H9 (cell line): ENCODE data around the gene ATP1A2. TPM values are rescaled to one million over a fixed set of nuclear protein-coding genes. Genes with fewer than 3 reads are reported as not detected.
A peak's percentile ranks its signal among the peaks of the same experiment; 100 is the strongest.

ENCODE experiments used
- DNase-seq: peaks from one replicate; pipeline ENCODE4 v3.0.0-alpha.2; 2017
- H2AFZ ChIP-seq: one replicate; pipeline ENCODE4 v1.6.1; 2013; ENCODE audit warnings: mild to moderate bottlenecking, low read length, control low read depth, moderate library complexity
- H2AK5ac ChIP-seq: 2 replicates; pipeline ENCODE4 v1.6.1; 2013; ENCODE audit warnings: low read length, control low read depth, mixed read lengths; ENCODE audit not compliant: insufficient read length
- H2BK120ac ChIP-seq: one replicate; pipeline ENCODE4 v1.6.1; 2013; ENCODE audit warnings: low read depth, mild to moderate bottlenecking, low read length, control low read depth, inconsistent platforms; ENCODE audit not compliant: poor library complexity, severe bottlenecking
- H2BK12ac ChIP-seq: 2 replicates; pipeline ENCODE4 v1.6.1; 2013; ENCODE audit warnings: low read length, control low read depth, mixed read lengths, low read depth; ENCODE audit not compliant: insufficient read length
- H2BK15ac ChIP-seq: 2 replicates; pipeline ENCODE4 v1.6.1; 2013; ENCODE audit warnings: low read depth, low read length, control low read depth
- H2BK20ac ChIP-seq: one replicate; pipeline ENCODE4 v1.6.1; 2013; ENCODE audit warnings: low read depth, mild to moderate bottlenecking, low read length, control low read depth, inconsistent platforms; ENCODE audit not compliant: poor library complexity, severe bottlenecking
- H2BK5ac ChIP-seq: 2 replicates; pipeline ENCODE4 v1.6.1; 2013; ENCODE audit warnings: low read length, control low read depth, mixed read lengths; ENCODE audit not compliant: insufficient read length
- H3K14ac ChIP-seq: 2 replicates; pipeline ENCODE4 v1.6.1; 2013; ENCODE audit warnings: low read length, control low read depth; ENCODE audit not compliant: insufficient read depth
- H3K18ac ChIP-seq: 2 replicates; pipeline ENCODE4 v1.6.1; 2013; ENCODE audit warnings: low read depth, mild to moderate bottlenecking, mixed read lengths, low read length, control low read depth; ENCODE audit not compliant: insufficient read length
- H3K23ac ChIP-seq: 2 replicates; pipeline ENCODE4 v1.6.1; 2013; ENCODE audit warnings: low read length, control low read depth, mixed read lengths, low read depth; ENCODE audit not compliant: insufficient read length
- H3K23me2 ChIP-seq: 2 replicates; pipeline ENCODE4 v1.6.1; 2013; ENCODE audit warnings: low read depth, mild to moderate bottlenecking, mixed read lengths, low read length, control low read depth; ENCODE audit not compliant: insufficient read length, poor library complexity, severe bottlenecking
- H3K27ac ChIP-seq: 2 replicates; pipeline ENCODE4 v1.5.1; 2013; ENCODE audit warnings: low read length, control low read depth, mixed read lengths, low read depth; ENCODE audit not compliant: insufficient read length
- H3K27me3 ChIP-seq: 2 replicates; pipeline ENCODE4 v1.6.1; 2013; ENCODE audit warnings: low read length, control low read depth, inconsistent platforms; ENCODE audit not compliant: insufficient read depth
- H3K4ac ChIP-seq: 2 replicates; pipeline ENCODE4 v1.6.1; 2013; ENCODE audit warnings: low read depth, mild to moderate bottlenecking, control low read depth, inconsistent platforms, low read length, moderate library complexity
- H3K4me1 ChIP-seq: 2 replicates; pipeline ENCODE4 v1.6.1; 2013; ENCODE audit warnings: low read length, control low read depth, inconsistent platforms; ENCODE audit not compliant: insufficient read depth
- H3K4me2 ChIP-seq: 2 replicates; pipeline ENCODE4 v1.6.1; 2013; ENCODE audit warnings: low read length, control low read depth, mixed read lengths; ENCODE audit not compliant: insufficient read length, insufficient read depth
- H3K56ac ChIP-seq: 2 replicates; pipeline ENCODE4 v1.6.1; 2013; ENCODE audit warnings: low read depth, mild to moderate bottlenecking, mixed read lengths, low read length, control low read depth; ENCODE audit not compliant: insufficient read length
- H3K79me1 ChIP-seq: 2 replicates; pipeline ENCODE4 v1.6.1; 2013; ENCODE audit warnings: low read depth, mild to moderate bottlenecking, moderate library complexity, low read length, control low read depth, inconsistent platforms; ENCODE audit not compliant: insufficient read depth, poor library complexity, severe bottlenecking
- H3K79me2 ChIP-seq: 2 replicates; pipeline ENCODE4 v1.6.1; 2013; ENCODE audit warnings: low read length, control low read depth, inconsistent platforms; ENCODE audit not compliant: insufficient read depth
- H3K9ac ChIP-seq: 2 replicates; pipeline ENCODE4 v1.6.1; 2013; ENCODE audit warnings: low read length, control low read depth, mixed read lengths; ENCODE audit not compliant: insufficient read length; ENCODE audit errors: extremely low read depth
- H3K9me3 ChIP-seq: one replicate; pipeline ENCODE4 v1.6.1; 2013; ENCODE audit warnings: low read depth, low read length, inconsistent platforms; ENCODE audit not compliant: control insufficient read depth
- H3T11ph ChIP-seq: one replicate; pipeline ENCODE4 v1.6.1; 2013; ENCODE audit warnings: mild to moderate bottlenecking, low read length, control low read depth, inconsistent platforms
- H4K20me1 ChIP-seq: one replicate; pipeline ENCODE4 v1.6.1; 2013; ENCODE audit not compliant: control insufficient read depth, insufficient read length, insufficient read depth
- H4K5ac ChIP-seq: 2 replicates; pipeline ENCODE4 v1.6.1; 2013; ENCODE audit warnings: low read depth, mild to moderate bottlenecking, mixed read lengths, low read length, control low read depth; ENCODE audit not compliant: insufficient read length
- H4K8ac ChIP-seq: replicated peaks from 2 replicates; pipeline ENCODE4 v1.6.1; 2013; ENCODE audit warnings: low read length, control low read depth, mixed read lengths, low read depth; ENCODE audit not compliant: insufficient read length
- H4K91ac ChIP-seq: 2 replicates; pipeline ENCODE4 v1.6.1; 2013; ENCODE audit warnings: low read depth, mild to moderate bottlenecking, moderate library complexity, mixed read lengths, low read length, control low read depth; ENCODE audit not compliant: insufficient read length
- H3K27ac Mint-ChIP-seq, 3 experiments: 2 replicates in 2 of 3; 3 replicates in 1 of 3; pipeline ENCODE4 v1.8.0; 2020 to 2021; ENCODE audit warnings: mixed read lengths in 3 of 3, mild to moderate bottlenecking in 1 of 3, moderate library complexity in 1 of 3
- H3K27me3 Mint-ChIP-seq: 2 replicates; pipeline ENCODE4 v1.8.0; 2021; ENCODE audit warnings: low read depth, mild to moderate bottlenecking, moderate library complexity, mixed read lengths
- H3K36me3 Mint-ChIP-seq, 3 experiments: 2 replicates in 2 of 3; 3 replicates in 1 of 3; pipeline ENCODE4 v1.8.0; 2020 to 2021; ENCODE audit warnings: low read depth in 3 of 3, mixed read lengths in 3 of 3; ENCODE audit not compliant: insufficient read depth in 1 of 3
- H3K4me1 Mint-ChIP-seq, 2 experiments: 2 replicates each; pipeline ENCODE4 v1.8.0; 2020; ENCODE audit warnings: mixed read lengths in 2 of 2
- H3K4me3 Mint-ChIP-seq, 2 experiments: 2 replicates in 1 of 2; 3 replicates in 1 of 2; pipeline ENCODE4 v1.8.0; 2020 to 2021; ENCODE audit warnings: mild to moderate bottlenecking in 2 of 2, mixed read lengths in 2 of 2, moderate library complexity in 1 of 2
- H3K9me3 Mint-ChIP-seq, 2 experiments: 2 replicates in 1 of 2; 3 replicates in 1 of 2; pipeline ENCODE4 v1.8.0; 2020; ENCODE audit warnings: mild to moderate bottlenecking in 2 of 2, mixed read lengths in 2 of 2, moderate library complexity in 1 of 2
- WGBS: extraction: QIAGEN DNeasy Blood & Tissue Kit; methylation state at CpG from one replicate; pipeline ENCODE4 v1.1.7; 2013; ENCODE audit warnings: missing lambda C conversion rate, low lambda C conversion rate, mixed read lengths; ENCODE audit not compliant: insufficient read length; ENCODE audit errors: extremely low coverage; 5-methylcytosine and 5-hydroxymethylcytosine counted together
- total RNA-seq: library from RNA; stranded (reverse); gene quantifications from 2 replicates; pipeline ENCODE4 v1.2.1, GENCODE V29; 2021
- TF ChIP-seq, protein P1 (sequence below): fragments of 200-600 bp; sonication (generic); conservative IDR thresholded peaks from 3 replicates; pipeline ENCODE4 v1.8.0; 2021; ENCODE audit warnings: antibody characterized with exemption, mild to moderate bottlenecking

Gene ATP1A2
- total RNA-seq, 1 experiment from 2014 or later, result 3.0 TPM

DNA sequence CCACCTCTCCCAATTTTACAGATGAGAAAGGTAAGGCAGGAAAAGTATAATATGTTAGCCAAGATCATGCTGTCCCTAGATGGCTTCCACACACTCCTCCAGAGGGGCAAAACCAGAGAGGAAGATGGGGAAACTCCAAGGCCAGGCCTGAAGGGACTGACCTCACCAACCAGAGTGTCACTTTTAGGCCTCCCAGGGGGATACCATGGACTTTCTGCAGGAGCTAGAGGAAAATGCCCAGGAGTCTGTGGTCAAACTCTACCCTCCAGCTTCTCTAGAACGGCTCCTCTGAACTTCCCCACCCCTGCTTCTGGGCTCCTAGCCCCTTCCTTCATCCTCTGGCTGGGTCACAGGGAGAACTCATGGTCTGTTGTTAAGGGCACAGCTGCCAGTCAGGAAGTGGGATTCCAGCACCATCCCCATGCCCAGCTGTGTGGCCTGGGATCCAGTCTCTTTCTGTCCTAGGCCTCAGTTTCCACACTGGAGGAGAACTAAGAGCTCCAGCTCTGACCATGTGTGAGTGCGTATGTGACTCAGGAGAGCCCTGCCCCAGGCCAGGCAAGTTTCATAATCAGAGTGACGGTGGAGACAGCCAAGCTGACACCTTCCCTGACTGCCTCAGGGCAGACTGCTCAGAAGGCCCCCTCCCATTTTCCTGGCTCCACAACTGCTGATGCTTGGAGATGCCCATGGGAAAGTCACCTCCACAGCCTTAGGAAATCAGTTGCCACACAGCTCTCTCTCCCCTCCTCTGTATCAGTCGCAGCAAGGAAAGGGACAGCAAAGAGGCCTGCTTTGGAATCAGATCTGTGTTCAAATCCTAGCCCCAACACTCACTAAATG lies 19.1 kb upstream of the ATP1A2 start:
- Histone ChIP-seq H3K27me3 (no peaks in the 10 kb centered on the region), H3K4me1 (peaks cover 19% of the 10 kb centered on the region), H3K79me1 (no peaks in the 10 kb centered on the region), H2BK12ac (no peak overlapping the region), H3K4me2 (peak overlapping the region; percentile 72), H2BK15ac (no peak overlapping the region), H3K9me3 (no peaks in the 10 kb centered on the region), H3K23ac (no peak overlapping the region), H4K91ac (no peak overlapping the region), H3K18ac (peak overlapping the region; percentile 11), H2BK5ac (no peak overlapping the region), H3K79me2 (peaks cover 3% of the 10 kb centered on the region; the same call in 1 of the 2 replicates), H3T11ph (no peak overlapping the region), H2BK20ac (no peak overlapping the region), H3K23me2 (peaks cover 12% of the 10 kb centered on the region), H3K14ac (peak overlapping the region; percentile 49; the same call in 1 of the 2 replicates), H3K27ac (peak overlapping the region; percentile 49), H3K4ac (no peak overlapping the region), H2BK120ac (no peak overlapping the region), H3K56ac (no peak overlapping the region), H4K5ac (no peak overlapping the region), H3K9ac (no peak overlapping the region), H4K8ac (no peak overlapping the region), H4K20me1 (no peaks in the 10 kb centered on the region), H2AK5ac (no peak overlapping the region), H2AFZ (no peak overlapping the region)
- peak overlapping the region; percentile 80 to 93 (median 89) for H3K27ac Mint-ChIP-seq
- TF ChIP-seq, protein P1, sequence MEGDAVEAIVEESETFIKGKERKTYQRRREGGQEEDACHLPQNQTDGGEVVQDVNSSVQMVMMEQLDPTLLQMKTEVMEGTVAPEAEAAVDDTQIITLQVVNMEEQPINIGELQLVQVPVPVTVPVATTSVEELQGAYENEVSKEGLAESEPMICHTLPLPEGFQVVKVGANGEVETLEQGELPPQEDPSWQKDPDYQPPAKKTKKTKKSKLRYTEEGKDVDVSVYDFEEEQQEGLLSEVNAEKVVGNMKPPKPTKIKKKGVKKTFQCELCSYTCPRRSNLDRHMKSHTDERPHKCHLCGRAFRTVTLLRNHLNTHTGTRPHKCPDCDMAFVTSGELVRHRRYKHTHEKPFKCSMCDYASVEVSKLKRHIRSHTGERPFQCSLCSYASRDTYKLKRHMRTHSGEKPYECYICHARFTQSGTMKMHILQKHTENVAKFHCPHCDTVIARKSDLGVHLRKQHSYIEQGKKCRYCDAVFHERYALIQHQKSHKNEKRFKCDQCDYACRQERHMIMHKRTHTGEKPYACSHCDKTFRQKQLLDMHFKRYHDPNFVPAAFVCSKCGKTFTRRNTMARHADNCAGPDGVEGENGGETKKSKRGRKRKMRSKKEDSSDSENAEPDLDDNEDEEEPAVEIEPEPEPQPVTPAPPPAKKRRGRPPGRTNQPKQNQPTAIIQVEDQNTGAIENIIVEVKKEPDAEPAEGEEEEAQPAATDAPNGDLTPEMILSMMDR, result no peak
- H3K4me3 Mint-ChIP-seq, result peak overlapping the region; percentile 75 to 87
- H3K4me1 Mint-ChIP-seq, result peaks cover 44 to 47% of the 10 kb centered on the region in 2 experiments
- H3K9me3 Mint-ChIP-seq, result no peaks in the 10 kb centered on the region
- no CpG with 5 or more reads among the region's 4 CpGs for WGBS
- H3K27me3 Mint-ChIP-seq, result peaks cover 2% of the 10 kb centered on the region; the same call in 1 of the 2 replicates
- DNase-seq, result no peak
- H3K36me3 Mint-ChIP-seq, result peaks cover 6 to 27% (median 24%) of the 10 kb centered on the region in 3 experiments; a peak in 6 of 7 replicates
